ENCODE results near the gene RASSF5. TPM values are rescaled to one million over a fixed set of nuclear protein-coding genes. Genes with fewer than 3 reads are reported as not detected.
A peak's percentile ranks its signal among the peaks of the same experiment; 100 is the strongest.

RASSF5 gene
- total RNA-seq, 5 donors from 2014 or later (not counting 1 experiment from before 2014, with no cell fraction given), result 174 to 224 (median 204) TPM

GRCh38 chr1:206595581-206596318 lies 88.4 kb downstream of the RASSF5 start:
- DNase-seq (no peak), ATAC-seq (replicated peaks in 1 of 4) (no peak)
- peaks cover 18 to 24% (median 20%) of the 10 kb centered on the region in 3 donors for H3K4me1 Mint-ChIP-seq
- no peaks in the 10 kb centered on the region for H3K27me3 Mint-ChIP-seq
- H3K4me1 ChIP-seq (ENCODE audit: control insufficient read depth in 1 of 2, extremely low read depth in 1 of 2, insufficient read depth in 2 of 2, low read length in 2 of 2), result peaks cover 0 to 9% of the 10 kb centered on the region in 2 experiments
- peaks cover 22 to 91% of the 10 kb centered on the region in 2 donors for H3K36me3 ChIP-seq (ENCODE audit: control insufficient read depth in 2 of 2, extremely low read depth in 1 of 2, insufficient read depth in 1 of 2, low read length in 1 of 2)
- POLR2A ChIA-PET, result no interaction called here
- CTCF ChIA-PET, result interaction anchor here in 1 of 2 donors (1.4 to 2.0 kb wide), 2 partner anchors 16 kb away, joined by 3 to 5 read pairs; partner anchors contain the start of gene EIF2D
- H3K36me3 Mint-ChIP-seq, result peaks cover 57% of the 10 kb centered on the region
- H3K9me3 Mint-ChIP-seq, result no peaks in the 10 kb centered on the region
- peak overlapping the region in 1 of 2 donors; percentile 52 for H3K27ac Mint-ChIP-seq
- no peak overlapping the region for H3K4me3 ChIP-seq (ENCODE audit: control insufficient read depth in 1 of 2, extremely low read depth in 1 of 2, low read length in 1 of 2)
- H3K9me3 ChIP-seq, result no peaks in the 10 kb centered on the region
- H3K27ac ChIP-seq (ENCODE audit: low read length), result no peak overlapping the region
- H3K27me3 ChIP-seq (replicated peaks in 1 of 2; ENCODE audit: control insufficient read depth in 2 of 2, extremely low read depth in 1 of 2, insufficient read depth in 2 of 2, low read length in 1 of 2), result no peaks in the 10 kb centered on the region
- no peak overlapping the region for H3K4me3 Mint-ChIP-seq
- 100% methylated on average over 2 of the region's 7 CpGs for WGBS (ENCODE audit: insufficient coverage)

GRCh38 chr1:206596319-206596666 lies 89.0 kb downstream of the RASSF5 start:
- H3K27ac ChIP-seq (ENCODE audit: low read length), result no peak overlapping the region
- H3K4me1 ChIP-seq (ENCODE audit: control insufficient read depth in 1 of 2, extremely low read depth in 1 of 2, insufficient read depth in 2 of 2, low read length in 2 of 2), result peaks cover 0 to 5% of the 10 kb centered on the region in 2 experiments
- Mint-ChIP-seq H3K27ac (peak overlapping the region in 1 of 2 donors; percentile 52), H3K9me3 (no peaks in the 10 kb centered on the region), H3K27me3 (no peaks in the 10 kb centered on the region), H3K4me1 (peaks cover 13 to 18% (median 14%) of the 10 kb centered on the region in 3 donors), H3K4me3 (no peak overlapping the region), H3K36me3 (peaks cover 56% of the 10 kb centered on the region)
- CTCF ChIA-PET, result interaction anchor here (0.9 to 2.0 kb wide), 2 partner anchors 16 to 51 kb away, joined by 5 read pairs; no protein-coding TSS in a partner anchor
- H3K36me3 ChIP-seq (ENCODE audit: control insufficient read depth in 2 of 2, extremely low read depth in 1 of 2, insufficient read depth in 1 of 2, low read length in 1 of 2), result peaks cover 23 to 89% of the 10 kb centered on the region in 2 donors
- POLR2A ChIA-PET, result no interaction called here
- no CpG with 5 or more reads among the region's 1 CpG for WGBS (ENCODE audit: insufficient coverage)
- no peaks in the 10 kb centered on the region for H3K27me3 ChIP-seq (replicated peaks in 1 of 2; ENCODE audit: control insufficient read depth in 2 of 2, extremely low read depth in 1 of 2, insufficient read depth in 2 of 2, low read length in 1 of 2)
- H3K4me3 ChIP-seq (ENCODE audit: control insufficient read depth in 1 of 2, extremely low read depth in 1 of 2, low read length in 1 of 2), result no peak overlapping the region
- DNase-seq, result no peak
- H3K9me3 ChIP-seq, result no peaks in the 10 kb centered on the region
- ATAC-seq (replicated peaks in 1 of 4), result no peak

GRCh38 chr1:206600527-206600926 lies 93.2 kb downstream of the RASSF5 start:
- no peak overlapping the region for H3K27ac Mint-ChIP-seq
- peaks cover 55% of the 10 kb centered on the region for H3K36me3 Mint-ChIP-seq
- H3K4me3 Mint-ChIP-seq, result no peak overlapping the region
- ChIA-PET POLR2A (no interaction called here), CTCF (interaction anchor here in 1 of 2 donors (0.6 kb wide), 1 partner anchor 1346 kb away, joined by 3 read pairs; no protein-coding TSS in a partner anchor)
- H3K4me1 Mint-ChIP-seq, result no peaks in the 10 kb centered on the region
- no peaks in the 10 kb centered on the region for H3K27me3 Mint-ChIP-seq
- Histone ChIP-seq H3K36me3 (ENCODE audit: control insufficient read depth in 2 of 2, extremely low read depth in 1 of 2, insufficient read depth in 1 of 2, low read length in 1 of 2) (peaks cover 25 to 88% of the 10 kb centered on the region in 2 donors), H3K4me3 (ENCODE audit: control insufficient read depth in 1 of 2, extremely low read depth in 1 of 2, low read length in 1 of 2) (no peak overlapping the region), H3K27ac (ENCODE audit: low read length) (no peak overlapping the region), H3K27me3 (replicated peaks in 1 of 2; ENCODE audit: control insufficient read depth in 2 of 2, extremely low read depth in 1 of 2, insufficient read depth in 2 of 2, low read length in 1 of 2) (no peaks in the 10 kb centered on the region), H3K9me3 (no peaks in the 10 kb centered on the region), H3K4me1 (ENCODE audit: control insufficient read depth in 1 of 2, extremely low read depth in 1 of 2, insufficient read depth in 2 of 2, low read length in 2 of 2) (no peaks in the 10 kb centered on the region)
- no peaks in the 10 kb centered on the region for H3K9me3 Mint-ChIP-seq
- DNase-seq, result no peak
- WGBS (ENCODE audit: insufficient coverage), result 100% methylated on average over 1 of the region's 3 CpGs
- ATAC-seq (replicated peaks in 1 of 4), result no peak

- ChIA-PET CTCF (interaction anchor here in 1 of 2 donors (0.8 kb wide), 1 partner anchor 20 kb away, joined by 3 read pairs; no protein-coding TSS in a partner anchor), POLR2A (no interaction called here)
- peaks cover 57% of the 10 kb centered on the region for H3K36me3 Mint-ChIP-seq
- DNase-seq, result no peak
- H3K27ac Mint-ChIP-seq, result no peak overlapping the region
- H3K4me3 Mint-ChIP-seq, result no peak overlapping the region
- H3K27me3 Mint-ChIP-seq, result no peaks in the 10 kb centered on the region
- Histone ChIP-seq H3K4me3 (ENCODE audit: control insufficient read depth in 1 of 2, extremely low read depth in 1 of 2, low read length in 1 of 2) (no peak overlapping the region), H3K27me3 (replicated peaks in 1 of 2; ENCODE audit: control insufficient read depth in 2 of 2, extremely low read depth in 1 of 2, insufficient read depth in 2 of 2, low read length in 1 of 2) (no peaks in the 10 kb centered on the region), H3K27ac (ENCODE audit: low read length) (no peak overlapping the region), H3K4me1 (ENCODE audit: control insufficient read depth in 1 of 2, extremely low read depth in 1 of 2, insufficient read depth in 2 of 2, low read length in 2 of 2) (no peaks in the 10 kb centered on the region), H3K9me3 (no peaks in the 10 kb centered on the region), H3K36me3 (ENCODE audit: control insufficient read depth in 2 of 2, extremely low read depth in 1 of 2, insufficient read depth in 1 of 2, low read length in 1 of 2) (peaks cover 15 to 85% of the 10 kb centered on the region in 2 donors)
- ATAC-seq (replicated peaks in 1 of 4), result no peak
- no peaks in the 10 kb centered on the region for H3K9me3 Mint-ChIP-seq
- WGBS (ENCODE audit: insufficient coverage), result 92% methylated on average over 2 of the region's 5 CpGs
- peaks cover 0 to 9% (median 6%) of the 10 kb centered on the region in 3 donors for H3K4me1 Mint-ChIP-seq
Observed at GRCh38 chr1:206604861-206605260, 97.5 kb downstream of the RASSF5 start.

- Mint-ChIP-seq H3K4me1 (peaks cover 12 to 20% (median 19%) of the 10 kb centered on the region in 3 donors), H3K36me3 (peaks cover 56% of the 10 kb centered on the region), H3K27ac (no peak overlapping the region), H3K27me3 (no peaks in the 10 kb centered on the region), H3K4me3 (no peak overlapping the region), H3K9me3 (no peaks in the 10 kb centered on the region)
- Histone ChIP-seq H3K4me1 (ENCODE audit: control insufficient read depth in 1 of 2, extremely low read depth in 1 of 2, insufficient read depth in 2 of 2, low read length in 2 of 2) (peaks cover 7 to 8% of the 10 kb centered on the region in 2 experiments), H3K36me3 (ENCODE audit: control insufficient read depth in 2 of 2, extremely low read depth in 1 of 2, insufficient read depth in 1 of 2, low read length in 1 of 2) (peaks cover 6 to 76% of the 10 kb centered on the region in 2 donors), H3K4me3 (ENCODE audit: control insufficient read depth in 1 of 2, extremely low read depth in 1 of 2, low read length in 1 of 2) (no peak overlapping the region), H3K27me3 (replicated peaks in 1 of 2; ENCODE audit: control insufficient read depth in 2 of 2, extremely low read depth in 1 of 2, insufficient read depth in 2 of 2, low read length in 1 of 2) (no peaks in the 10 kb centered on the region), H3K27ac (ENCODE audit: low read length) (no peak overlapping the region), H3K9me3 (no peaks in the 10 kb centered on the region)
- no peak for DNase-seq
- no peak for ATAC-seq (replicated peaks in 1 of 4)
- POLR2A ChIA-PET, result interaction anchor here in 1 of 2 donors (0.5 kb wide), 1 partner anchor 20 kb away, joined by 4 read pairs; no protein-coding TSS in a partner anchor
- WGBS (ENCODE audit: insufficient coverage), result no CpG with 5 or more reads among the region's 3 CpGs
- CTCF ChIA-PET, result interaction anchor here in 1 of 2 donors (0.7 to 1.2 kb wide), 2 partner anchors 18 to 31 kb away, joined by 3 read pairs; no protein-coding TSS in a partner anchor
Observed at GRCh38 chr1:206606867-206607266, 99.5 kb downstream of the RASSF5 start.

- no peak overlapping the region for H3K27ac Mint-ChIP-seq
- POLR2A ChIA-PET, result no interaction called here
Observed at GRCh38 chr1:206608108-206608698, 100.9 kb downstream of the RASSF5 start.

More at GRCh38 chr1:206608108-206608698, 100.9 kb downstream of the RASSF5 start:
- Histone ChIP-seq H3K36me3 (ENCODE audit: control insufficient read depth in 2 of 2, extremely low read depth in 1 of 2, insufficient read depth in 1 of 2, low read length in 1 of 2) (peaks cover 0 to 63% of the 10 kb centered on the region in 2 donors), H3K9me3 (no peaks in the 10 kb centered on the region), H3K27ac (ENCODE audit: low read length) (no peak overlapping the region), H3K4me1 (ENCODE audit: control insufficient read depth in 1 of 2, extremely low read depth in 1 of 2, insufficient read depth in 2 of 2, low read length in 2 of 2) (peaks cover 7 to 15% of the 10 kb centered on the region in 2 experiments), H3K4me3 (ENCODE audit: control insufficient read depth in 1 of 2, extremely low read depth in 1 of 2, low read length in 1 of 2) (no peak overlapping the region), H3K27me3 (replicated peaks in 1 of 2; ENCODE audit: control insufficient read depth in 2 of 2, extremely low read depth in 1 of 2, insufficient read depth in 2 of 2, low read length in 1 of 2) (no peaks in the 10 kb centered on the region)
- ATAC-seq (replicated peaks in 1 of 4), result no peak
- CTCF ChIA-PET, result interaction anchor here (0.5 to 2.0 kb wide), 6 partner anchors 19 to 374 kb away, joined by 3 to 7 read pairs (median 3); partner anchors contain the start of gene DYRK3 (in 1 of the 2)
- 60% methylated on average over 2 of the region's 7 CpGs for WGBS (ENCODE audit: insufficient coverage)
- Mint-ChIP-seq H3K4me1 (peaks cover 15 to 23% (median 22%) of the 10 kb centered on the region in 3 donors), H3K27me3 (no peaks in the 10 kb centered on the region), H3K36me3 (peaks cover 45% of the 10 kb centered on the region), H3K9me3 (no peaks in the 10 kb centered on the region), H3K4me3 (no peak overlapping the region)
- DNase-seq, result peak in 33 of 35 experiments; percentile 19 to 72 (median 49)

All from T-cell (primary cell).